HEK293 (cell line): ENCODE data around the gene ZNF506.

Experiments used
- CTCF ChIA-PET: fragments of 350-600 bp; formaldehyde crosslinking; extraction: SDS; loops from one replicate; lab custom pipeline; 2021; ENCODE audit warnings: antibody characterized with exemption; lab: Yijun Ruan, JAX
- POLR2A ChIA-PET: fragments of 300-600 bp; formaldehyde crosslinking; extraction: SDS; loops from one replicate; lab custom pipeline; 2020; ENCODE audit warnings: antibody characterized with exemption, inconsistent platforms; lab: Yijun Ruan, JAX
- H3K27ac ChIP-seq: fragments of 200-500 bp; sonication (Bioruptor generic); 2 replicates; pipeline ENCODE4 v1.5.1; 2014; ENCODE audit warnings: low read depth, low read length, control low read depth, inconsistent platforms; ENCODE audit errors: extremely low read depth
- H3K36me3 ChIP-seq, 2 experiments: fragments of 200-500 bp in 1 of 2; sonication (Bioruptor generic) in 1 of 2; 1 replicate in 1 of 2; 2 replicates in 1 of 2; pipeline ENCODE4 v1.5.1; 2014 to 2017; ENCODE audit warnings: inconsistent platforms in 2 of 2, low read length in 2 of 2; ENCODE audit not compliant: control insufficient read depth in 2 of 2, insufficient read depth in 1 of 2
- H3K4me1 ChIP-seq: fragments of 200-500 bp; sonication (Bioruptor generic); 2 replicates; pipeline ENCODE4 v1.5.1; 2014; ENCODE audit warnings: mild to moderate bottlenecking, low read length, inconsistent platforms; ENCODE audit not compliant: control insufficient read depth, insufficient read depth
- H3K4me3 ChIP-seq: 2 replicates; pipeline ENCODE4 v1.5.1; 2011; ENCODE audit warnings: low read depth, mild to moderate bottlenecking, control low read depth, low read length, moderate library complexity
- H3K9me3 ChIP-seq: fragments of 200-500 bp; sonication (Bioruptor generic); 2 replicates; pipeline ENCODE4 v1.5.1; 2014; ENCODE audit warnings: low read depth, low read length, inconsistent platforms; ENCODE audit not compliant: control insufficient read depth, insufficient read depth
- BCL11B ChIP-seq: fragments of 450-650 bp; formaldehyde crosslinking; IDR thresholded peaks from 2 replicates; pipeline ENCODE4 v1.5.1; 2016; ENCODE audit warnings: low read depth, missing biosample characterization, missing genetic modification characterization
- HOXD13 ChIP-seq: sonication (generic); formaldehyde crosslinking; IDR thresholded peaks from 2 replicates; pipeline ENCODE4 v1.8.0; 2022; ENCODE audit warnings: missing genetic modification reagents, borderline replicate concordance
- PRDM1 ChIP-seq: fragments of 450-650 bp; formaldehyde crosslinking; IDR thresholded peaks from 2 replicates; pipeline ENCODE4; 2016; ENCODE audit warnings: missing biosample characterization, missing genetic modification characterization
- PRDM10 ChIP-seq: fragments of 450-650 bp; formaldehyde crosslinking; IDR thresholded peaks from 2 replicates; pipeline ENCODE4 v1.5.1; 2016; ENCODE audit warnings: missing biosample characterization, missing genetic modification characterization
- PRDM6 ChIP-seq: fragments of 450-650 bp; formaldehyde crosslinking; IDR thresholded peaks from 2 replicates; pipeline ENCODE4 v1.5.1; 2017; ENCODE audit warnings: missing biosample characterization, missing genetic modification characterization
- RBAK ChIP-seq: fragments of 450-650 bp; formaldehyde crosslinking; IDR thresholded peaks from 2 replicates; pipeline ENCODE4 v1.5.1; 2016; ENCODE audit warnings: missing biosample characterization, missing genetic modification characterization
- SETDB1 ChIP-seq: IDR thresholded peaks from one replicate; pipeline ENCODE4 v1.6.1; 2017; ENCODE audit warnings: mild to moderate bottlenecking, low read length, moderate library complexity, mixed read lengths; ENCODE audit not compliant: insufficient read length
- SP2 ChIP-seq: fragments of 450-650 bp; formaldehyde crosslinking; IDR thresholded peaks from 2 replicates; pipeline ENCODE4 v1.5.1; 2016; ENCODE audit warnings: missing biosample characterization, missing genetic modification characterization
- YY1 ChIP-seq: fragments of 450-650 bp; formaldehyde crosslinking; IDR thresholded peaks from 2 replicates; pipeline ENCODE4 v1.5.1; 2018; ENCODE audit warnings: missing biosample characterization, missing genetic modification characterization
- ZBTB26 ChIP-seq: fragments of 450-650 bp; formaldehyde crosslinking; optimal IDR thresholded peaks from 2 replicates; pipeline ENCODE3; 2016; ENCODE audit warnings: missing biosample characterization, mild to moderate bottlenecking, missing genetic modification characterization
- ZFP3 ChIP-seq: fragments of 450-650 bp; formaldehyde crosslinking; IDR thresholded peaks from 2 replicates; pipeline ENCODE4 v1.5.1; 2016; ENCODE audit warnings: low read depth, missing biosample characterization, missing genetic modification characterization
- ZNF211 ChIP-seq: fragments of 450-650 bp; formaldehyde crosslinking; IDR thresholded peaks from 2 replicates; pipeline ENCODE4 v1.5.1; 2016; ENCODE audit warnings: low read depth, missing biosample characterization, missing genetic modification characterization
- ZNF830 ChIP-seq: fragments of 450-650 bp; IDR thresholded peaks from 2 replicates; pipeline ENCODE4 v1.5.0; 2018; ENCODE audit warnings: missing biosample characterization, missing genetic modification characterization, low read depth, mild to moderate bottlenecking, moderate library complexity
- ZSCAN5A ChIP-seq: fragments of 450-650 bp; formaldehyde crosslinking; IDR thresholded peaks from 2 replicates; pipeline ENCODE4 v1.5.1; 2016; ENCODE audit warnings: missing biosample characterization, missing genetic modification characterization
- TF ChIP-seq, protein P1 (sequence below): fragments of 450-650 bp; formaldehyde crosslinking; IDR thresholded peaks from 2 replicates; pipeline ENCODE4; 2016; ENCODE audit warnings: missing biosample characterization, missing genetic modification characterization
- TF ChIP-seq, protein P2 (sequence below): fragments of 450-650 bp; formaldehyde crosslinking; IDR thresholded peaks from 2 replicates; pipeline ENCODE4 v1.5.1; 2016; ENCODE audit warnings: missing biosample characterization, missing genetic modification characterization
- TF ChIP-seq, protein P3 (sequence below): fragments of 450-650 bp; formaldehyde crosslinking; IDR thresholded peaks from 2 replicates; pipeline ENCODE4 v1.5.1; 2016; ENCODE audit warnings: missing biosample characterization, missing genetic modification characterization
- TF ChIP-seq, protein P4 (sequence below): fragments of 450-650 bp; formaldehyde crosslinking; IDR thresholded peaks from 2 replicates; pipeline ENCODE4 v1.5.1; 2017; ENCODE audit warnings: missing biosample characterization, missing genetic modification characterization

ZNF506 gene

DNA sequence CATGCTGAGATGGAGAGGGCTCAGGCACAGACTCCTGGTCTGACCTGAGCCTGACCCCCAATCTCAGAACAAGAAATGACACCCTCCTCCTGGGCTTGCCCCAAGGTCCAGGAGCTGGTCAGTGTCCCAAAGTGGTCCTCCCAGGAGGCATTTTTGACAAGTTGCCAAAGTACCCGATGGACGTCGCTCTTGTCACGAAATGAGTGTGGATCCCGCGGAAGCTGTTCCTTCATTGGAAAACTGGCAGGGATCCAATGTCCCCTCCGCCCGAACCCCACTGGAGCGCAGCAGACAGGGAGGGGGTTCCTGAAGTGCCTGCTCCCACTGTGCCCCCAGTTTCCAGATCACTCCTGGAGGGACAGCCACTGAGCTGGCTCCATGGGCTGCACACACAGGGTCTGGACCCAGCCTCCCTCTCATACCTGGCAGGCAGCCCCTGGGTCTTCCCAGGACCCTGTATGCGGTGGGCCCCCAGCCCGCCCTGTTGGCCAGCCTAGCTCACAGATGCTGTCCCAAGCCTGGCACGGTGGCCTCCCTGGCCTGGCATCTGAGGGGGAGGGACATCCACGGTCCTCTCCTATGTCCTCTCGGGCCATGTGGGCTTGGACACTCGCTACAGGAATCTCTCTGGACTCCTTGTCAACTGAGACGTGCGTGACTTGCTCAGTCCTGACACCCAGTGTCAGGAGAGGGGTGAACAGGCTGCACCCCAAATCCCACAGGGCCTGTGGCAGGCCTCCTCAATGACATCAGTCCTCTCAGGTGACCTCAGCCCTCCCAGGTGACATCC lies 75.9 kb downstream of the ZNF506 start (continued):
- TF ChIP-seq, protein P1, sequence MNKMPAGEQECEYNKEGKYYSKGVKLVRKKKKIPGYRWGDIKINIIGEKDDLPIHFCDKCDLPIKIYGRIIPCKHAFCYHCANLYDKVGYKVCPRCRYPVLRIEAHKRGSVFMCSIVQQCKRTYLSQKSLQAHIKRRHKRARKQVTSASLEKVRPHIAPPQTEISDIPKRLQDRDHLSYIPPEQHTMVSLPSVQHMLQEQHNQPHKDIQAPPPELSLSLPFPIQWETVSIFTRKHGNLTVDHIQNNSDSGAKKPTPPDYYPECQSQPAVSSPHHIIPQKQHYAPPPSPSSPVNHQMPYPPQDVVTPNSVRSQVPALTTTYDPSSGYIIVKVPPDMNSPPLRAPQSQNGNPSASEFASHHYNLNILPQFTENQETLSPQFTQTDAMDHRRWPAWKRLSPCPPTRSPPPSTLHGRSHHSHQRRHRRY (tag by site-specific recombination) = no peak
- no peak for TF ChIP-seq ZNF211
- TF ChIP-seq, protein P2, sequence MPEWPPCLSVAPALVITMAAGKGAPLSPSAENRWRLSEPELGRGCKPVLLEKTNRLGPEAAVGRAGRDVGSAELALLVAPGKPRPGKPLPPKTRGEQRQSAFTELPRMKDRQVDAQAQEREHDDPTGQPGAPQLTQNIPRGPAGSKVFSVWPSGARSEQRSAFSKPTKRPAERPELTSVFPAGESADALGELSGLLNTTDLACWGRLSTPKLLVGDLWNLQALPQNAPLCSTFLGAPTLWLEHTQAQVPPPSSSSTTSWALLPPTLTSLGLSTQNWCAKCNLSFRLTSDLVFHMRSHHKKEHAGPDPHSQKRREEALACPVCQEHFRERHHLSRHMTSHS (tag by site-specific recombination) = no peak
- no peak for TF ChIP-seq ZNF830 (tag by site-specific recombination)
- TF ChIP-seq, protein P3, sequence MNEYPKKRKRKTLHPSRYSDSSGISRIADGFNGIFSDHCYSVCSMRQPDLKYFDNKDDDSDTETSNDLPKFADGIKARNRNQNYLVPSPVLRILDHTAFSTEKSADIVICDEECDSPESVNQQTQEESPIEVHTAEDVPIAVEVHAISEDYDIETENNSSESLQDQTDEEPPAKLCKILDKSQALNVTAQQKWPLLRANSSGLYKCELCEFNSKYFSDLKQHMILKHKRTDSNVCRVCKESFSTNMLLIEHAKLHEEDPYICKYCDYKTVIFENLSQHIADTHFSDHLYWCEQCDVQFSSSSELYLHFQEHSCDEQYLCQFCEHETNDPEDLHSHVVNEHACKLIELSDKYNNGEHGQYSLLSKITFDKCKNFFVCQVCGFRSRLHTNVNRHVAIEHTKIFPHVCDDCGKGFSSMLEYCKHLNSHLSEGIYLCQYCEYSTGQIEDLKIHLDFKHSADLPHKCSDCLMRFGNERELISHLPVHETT (tag by site-specific recombination) = no peak

DNA sequence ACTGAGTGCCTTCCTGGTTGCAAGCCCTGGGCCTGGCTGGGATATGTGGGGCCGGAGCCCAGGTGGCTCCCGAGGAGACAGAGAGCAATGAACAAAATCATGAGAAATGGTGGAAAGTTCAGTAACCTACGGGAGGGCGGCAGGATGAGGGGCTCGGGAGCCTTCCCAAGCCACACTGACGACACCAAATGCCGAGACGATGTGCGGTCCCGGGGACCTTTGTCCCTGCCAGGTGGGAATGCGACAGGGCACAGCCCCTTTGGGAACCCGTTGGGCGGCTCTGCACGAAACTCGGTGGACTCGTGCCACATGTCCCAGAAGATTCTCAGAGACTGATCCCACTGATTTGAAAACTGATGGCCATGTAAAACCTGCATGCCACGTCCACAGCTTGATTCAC lies 76.9 kb downstream of the ZNF506 start:
- Histone ChIP-seq H3K9me3 (no peaks in the 10 kb centered on the region), H3K27ac (no peak overlapping the region), H3K4me3 (no peak overlapping the region), H3K36me3 (no peaks in the 10 kb centered on the region), H3K4me1 (no peaks in the 10 kb centered on the region)
- ChIA-PET POLR2A (no interaction called here), CTCF (no interaction called here)
- TF ChIP-seq PRDM10 (tag by site-specific recombination) = no peak
- no peak for TF ChIP-seq PRDM6 (tag by site-specific recombination)
- no peak for TF ChIP-seq PRDM1
- TF ChIP-seq YY1 (tag by site-specific recombination) = no peak
- no peak for TF ChIP-seq SETDB1
- TF ChIP-seq RBAK (tag by site-specific recombination) = no peak
- TF ChIP-seq ZBTB26 (tag by site-specific recombination) = no peak
- TF ChIP-seq HOXD13 (CRISPR knock-in tag) = no peak
- TF ChIP-seq BCL11B = no peak
- TF ChIP-seq, protein P4, sequence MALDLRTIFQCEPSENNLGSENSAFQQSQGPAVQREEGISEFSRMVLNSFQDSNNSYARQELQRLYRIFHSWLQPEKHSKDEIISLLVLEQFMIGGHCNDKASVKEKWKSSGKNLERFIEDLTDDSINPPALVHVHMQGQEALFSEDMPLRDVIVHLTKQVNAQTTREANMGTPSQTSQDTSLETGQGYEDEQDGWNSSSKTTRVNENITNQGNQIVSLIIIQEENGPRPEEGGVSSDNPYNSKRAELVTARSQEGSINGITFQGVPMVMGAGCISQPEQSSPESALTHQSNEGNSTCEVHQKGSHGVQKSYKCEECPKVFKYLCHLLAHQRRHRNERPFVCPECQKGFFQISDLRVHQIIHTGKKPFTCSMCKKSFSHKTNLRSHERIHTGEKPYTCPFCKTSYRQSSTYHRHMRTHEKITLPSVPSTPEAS = no peak
- TF ChIP-seq SP2 (tag by site-specific recombination) = no peak
- no peak for TF ChIP-seq ZSCAN5A (tag by site-specific recombination)
- TF ChIP-seq ZFP3 (tag by site-specific recombination) = no peak
